HepG2 (cell line): ENCODE data around the gene PRKRIP1.

Experiments used
- CCDC6 ChIP-seq: sonication (generic); formaldehyde crosslinking; IDR thresholded peaks from 2 replicates; pipeline ENCODE4 v1.8.1; 2022; ENCODE audit warnings: mild to moderate bottlenecking, missing genetic modification reagents, moderate library complexity
- FOXM1 ChIP-seq: sonication (generic); formaldehyde crosslinking; IDR thresholded peaks from 2 replicates; pipeline ENCODE4 v1.5.0; 2020; ENCODE audit warnings: missing genetic modification reagents
- GATAD1 ChIP-seq: IDR thresholded peaks from 2 replicates; pipeline ENCODE4 v1.6.1; 2016; ENCODE audit warnings: missing genetic modification reagents, missing compliant biosample characterization
- HNRNPK ChIP-seq: fragments of 200-400 bp; formaldehyde crosslinking; IDR thresholded peaks from 2 replicates; pipeline ENCODE4 v1.6.1; 2018; ENCODE audit warnings: low read length, low read depth, moderate library complexity, mild to moderate bottlenecking; ENCODE audit not compliant: poor library complexity, severe bottlenecking
- MEF2D ChIP-seq: sonication (generic); formaldehyde crosslinking; IDR thresholded peaks from 2 replicates; pipeline ENCODE4 v1.5.1; 2020; ENCODE audit warnings: mild to moderate bottlenecking, missing genetic modification reagents
- NCOA1 ChIP-seq: sonication (generic); formaldehyde crosslinking; IDR thresholded peaks from 2 replicates; pipeline ENCODE4 v1.9.0; 2021; ENCODE audit warnings: missing genetic modification reagents
- NR2F1 ChIP-seq, 2 experiments: fragments of 450-650 bp in 1 of 2; formaldehyde crosslinking in 1 of 2; IDR thresholded peaks; 2 replicates each; pipeline versions ENCODE4 v1.5.0 to v1.6.1; 2016 to 2020; ENCODE audit warnings: mild to moderate bottlenecking in 1 of 2, missing compliant biosample characterization in 1 of 2, missing genetic modification reagents in 1 of 2, moderate library complexity in 1 of 2
- ONECUT2 ChIP-seq: sonication (generic); formaldehyde crosslinking; IDR thresholded peaks from 2 replicates; pipeline ENCODE4 v1.4.0; 2020; ENCODE audit warnings: missing genetic modification reagents
- POLR2A ChIP-seq, 2 experiments: IDR thresholded peaks; 2 replicates each; pipeline ENCODE4 v1.6.1; 2011; ENCODE audit warnings: low read depth in 2 of 2, low read length in 2 of 2, mild to moderate bottlenecking in 1 of 2, moderate library complexity in 1 of 2; ENCODE audit not compliant: insufficient read depth in 1 of 2
- RAD21 ChIP-seq: fragments of 450-650 bp; formaldehyde crosslinking; IDR thresholded peaks from 2 replicates; pipeline ENCODE4 v1.5.0; 2020; ENCODE audit warnings: mild to moderate bottlenecking
- TAF1 ChIP-seq: sonication (generic); formaldehyde crosslinking; IDR thresholded peaks from 2 replicates; pipeline ENCODE4 v1.4.0; 2020; ENCODE audit warnings: missing genetic modification reagents
- TF ChIP-seq, protein P1 (sequence below): sonication (generic); formaldehyde crosslinking; IDR thresholded peaks from 2 replicates; pipeline ENCODE4 v1.8.0; 2023; ENCODE audit warnings: mild to moderate bottlenecking, missing genetic modification reagents

- no peak for TF ChIP-seq POLR2A (IDR thresholded peaks at IDR 0.05; ENCODE audit: insufficient read depth in 1 of 2, low read depth in 2 of 2, low read length in 2 of 2)
- TF ChIP-seq, protein P1, sequence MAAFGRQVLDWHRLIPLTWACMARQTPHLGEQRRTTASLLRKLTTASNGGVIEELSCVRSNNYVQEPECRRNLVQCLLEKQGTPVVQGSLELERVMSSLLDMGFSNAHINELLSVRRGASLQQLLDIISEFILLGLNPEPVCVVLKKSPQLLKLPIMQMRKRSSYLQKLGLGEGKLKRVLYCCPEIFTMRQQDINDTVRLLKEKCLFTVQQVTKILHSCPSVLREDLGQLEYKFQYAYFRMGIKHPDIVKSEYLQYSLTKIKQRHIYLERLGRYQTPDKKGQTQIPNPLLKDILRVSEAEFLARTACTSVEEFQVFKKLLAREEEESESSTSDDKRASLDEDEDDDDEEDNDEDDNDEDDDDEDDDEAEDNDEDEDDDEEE (CRISPR knock-in tag) = no peak
- no peak for TF ChIP-seq GATAD1 (CRISPR knock-in tag)
- no peak for TF ChIP-seq RAD21 (CRISPR knock-in tag)
- TF ChIP-seq CCDC6 (CRISPR knock-in tag) = no peak
- no peak for TF ChIP-seq HNRNPK
- TF ChIP-seq MEF2D (CRISPR knock-in tag) = no peak
- no peak for TF ChIP-seq FOXM1 (CRISPR knock-in tag)
- no peak for TF ChIP-seq TAF1 (CRISPR knock-in tag)
- no peak for TF ChIP-seq ONECUT2 (CRISPR knock-in tag)
- TF ChIP-seq NCOA1 (CRISPR knock-in tag) = no peak
- no peak for TF ChIP-seq NR2F1 (CRISPR knock-in tag; IDR thresholded peaks at IDR 0.05)
Observed at GRCh38 chr7:102439963-102440795, 44.0 kb downstream of the PRKRIP1 start.
